ENCODE measurements around the gene C4orf50. TPM values are rescaled to one million over a fixed set of nuclear protein-coding genes. Genes with fewer than 3 reads are reported as not detected.

C4orf50 gene
- polyA plus RNA-seq, 3 donors = not detected

DNA sequence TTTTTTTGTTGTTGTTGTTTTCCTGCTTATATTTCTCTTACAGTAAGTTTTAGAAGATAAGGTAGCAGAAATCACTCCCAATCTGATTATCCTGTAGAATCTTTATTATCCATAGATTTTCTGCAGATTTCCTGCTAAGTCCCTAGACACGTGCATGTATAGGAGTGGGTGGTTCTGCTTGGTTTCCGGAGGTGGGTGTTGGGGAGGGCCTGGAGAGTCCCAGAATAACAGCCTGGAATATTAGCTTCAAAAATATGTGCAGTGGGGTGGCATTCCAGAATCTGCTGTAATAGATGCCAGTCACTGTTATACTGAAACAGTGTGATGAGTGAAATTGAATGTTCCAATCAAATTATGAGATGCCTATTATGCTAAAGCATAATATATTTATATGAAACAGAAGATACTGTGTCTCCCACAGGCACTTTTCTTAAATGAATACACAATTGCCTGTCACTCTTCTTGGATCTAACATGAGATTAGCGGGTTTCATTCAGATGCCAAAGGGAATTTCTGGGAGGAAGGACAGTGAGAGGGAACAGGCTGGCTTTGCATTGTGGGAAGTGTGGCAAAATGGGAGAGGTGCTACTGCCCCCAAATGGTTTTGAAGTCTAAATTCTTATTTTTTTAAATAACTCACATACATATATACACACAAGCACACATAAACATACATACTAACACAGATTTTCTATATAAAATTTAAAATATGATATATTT is 37.6 kb downstream of the C4orf50 start:
- no peaks in the 10 kb centered on the region for H3K36me3 Mint-ChIP-seq
- no peaks in the 10 kb centered on the region for H3K4me1 Mint-ChIP-seq
- no peak overlapping the region for H3K4me3 ChIP-seq (replicated peaks in 1 of 3; ENCODE audit: low read depth in 2 of 3, low read length in 3 of 3)
- no peak overlapping the region for H3K27ac Mint-ChIP-seq
- H4K20me1 ChIP-seq (ENCODE audit: insufficient read depth, low read length) = no peaks in the 10 kb centered on the region
- no peaks in the 10 kb centered on the region for H3K36me3 ChIP-seq (replicated peaks in 1 of 2; ENCODE audit: control insufficient read depth in 1 of 2, insufficient read depth in 2 of 2, low read length in 2 of 2)
- no peak for DNase-seq
- H3K27me3 Mint-ChIP-seq (ENCODE audit: low read depth in 3 of 3) = peaks cover 3 to 10% (median 6%) of the 10 kb centered on the region in 3 donors
- no peaks in the 10 kb centered on the region for H3K79me2 ChIP-seq (ENCODE audit: insufficient read depth, low read length)
- H3K9me3 ChIP-seq (replicated peaks in 1 of 2; ENCODE audit: control insufficient read depth in 1 of 2, insufficient read depth in 1 of 2, low read length in 2 of 2) = no peaks in the 10 kb centered on the region
- TF ChIP-seq, protein P1, sequence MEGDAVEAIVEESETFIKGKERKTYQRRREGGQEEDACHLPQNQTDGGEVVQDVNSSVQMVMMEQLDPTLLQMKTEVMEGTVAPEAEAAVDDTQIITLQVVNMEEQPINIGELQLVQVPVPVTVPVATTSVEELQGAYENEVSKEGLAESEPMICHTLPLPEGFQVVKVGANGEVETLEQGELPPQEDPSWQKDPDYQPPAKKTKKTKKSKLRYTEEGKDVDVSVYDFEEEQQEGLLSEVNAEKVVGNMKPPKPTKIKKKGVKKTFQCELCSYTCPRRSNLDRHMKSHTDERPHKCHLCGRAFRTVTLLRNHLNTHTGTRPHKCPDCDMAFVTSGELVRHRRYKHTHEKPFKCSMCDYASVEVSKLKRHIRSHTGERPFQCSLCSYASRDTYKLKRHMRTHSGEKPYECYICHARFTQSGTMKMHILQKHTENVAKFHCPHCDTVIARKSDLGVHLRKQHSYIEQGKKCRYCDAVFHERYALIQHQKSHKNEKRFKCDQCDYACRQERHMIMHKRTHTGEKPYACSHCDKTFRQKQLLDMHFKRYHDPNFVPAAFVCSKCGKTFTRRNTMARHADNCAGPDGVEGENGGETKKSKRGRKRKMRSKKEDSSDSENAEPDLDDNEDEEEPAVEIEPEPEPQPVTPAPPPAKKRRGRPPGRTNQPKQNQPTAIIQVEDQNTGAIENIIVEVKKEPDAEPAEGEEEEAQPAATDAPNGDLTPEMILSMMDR (IDR thresholded peaks at IDR 0.05) = no peak
- no peak overlapping the region for H2AFZ ChIP-seq (ENCODE audit: insufficient read depth, low read depth, low read length, poor library complexity, severe bottlenecking)
- H3K9me3 Mint-ChIP-seq = peaks cover 6 to 15% (median 11%) of the 10 kb centered on the region in 7 donors
- no peak overlapping the region for H3K9ac ChIP-seq (ENCODE audit: insufficient read depth, low read length, poor library complexity, severe bottlenecking)
- H3K4me3 Mint-ChIP-seq = no peak overlapping the region
- no peak overlapping the region for H3K27ac ChIP-seq (ENCODE audit: low read depth in 1 of 2, low read length in 2 of 2)
- no peaks in the 10 kb centered on the region for H3K27me3 ChIP-seq (ENCODE audit: control insufficient read depth in 2 of 2, insufficient read depth in 2 of 2, low read length in 2 of 2)
- 100% methylated on average over 1 of the region's 3 CpGs for WGBS (ENCODE audit: insufficient coverage)
- H3K4me1 ChIP-seq (ENCODE audit: control insufficient read depth in 1 of 2, insufficient read depth in 2 of 2, low read length in 2 of 2) = no peaks in the 10 kb centered on the region
- intact Hi-C loops (cut with micrococcal nuclease) = no loop called here
- no peak overlapping the region for H3K4me2 ChIP-seq (replicated peaks; ENCODE audit: extremely low read depth, low read length, poor library complexity, severe bottlenecking)

DNA sequence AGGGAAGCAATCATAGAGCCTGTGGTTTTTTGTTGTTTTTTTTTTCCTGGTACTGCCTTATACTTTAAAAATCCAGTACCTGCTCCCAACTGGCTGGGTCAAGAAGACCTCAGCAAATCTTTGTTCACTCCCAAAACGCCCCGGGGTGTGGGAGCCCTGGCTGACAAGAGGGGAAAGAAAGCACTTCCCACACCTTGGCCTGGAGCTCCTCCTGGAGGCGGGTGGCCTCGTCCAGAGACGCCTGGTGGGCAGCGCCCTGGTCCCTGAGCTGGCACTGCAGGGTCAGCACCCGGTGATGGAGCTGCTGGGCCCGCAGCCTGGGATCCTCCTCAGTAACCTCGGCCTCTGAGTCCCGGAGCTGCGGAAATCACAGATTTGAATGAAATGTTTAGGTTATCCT is 38.2 kb downstream of the C4orf50 start:
- Histone ChIP-seq H2AFZ (ENCODE audit: insufficient read depth, low read depth, low read length, poor library complexity, severe bottlenecking) (no peak overlapping the region), H3K4me2 (replicated peaks; ENCODE audit: extremely low read depth, low read length, poor library complexity, severe bottlenecking) (no peak overlapping the region), H3K36me3 (replicated peaks in 1 of 2; ENCODE audit: control insufficient read depth in 1 of 2, insufficient read depth in 2 of 2, low read length in 2 of 2) (no peaks in the 10 kb centered on the region), H3K4me3 (replicated peaks in 1 of 3; ENCODE audit: low read depth in 2 of 3, low read length in 3 of 3) (no peak overlapping the region), H3K9ac (ENCODE audit: insufficient read depth, low read length, poor library complexity, severe bottlenecking) (no peak overlapping the region), H3K9me3 (replicated peaks in 1 of 2; ENCODE audit: control insufficient read depth in 1 of 2, insufficient read depth in 1 of 2, low read length in 2 of 2) (no peaks in the 10 kb centered on the region), H4K20me1 (ENCODE audit: insufficient read depth, low read length) (no peaks in the 10 kb centered on the region), H3K27me3 (ENCODE audit: control insufficient read depth in 2 of 2, insufficient read depth in 2 of 2, low read length in 2 of 2) (no peaks in the 10 kb centered on the region), H3K79me2 (ENCODE audit: insufficient read depth, low read length) (no peaks in the 10 kb centered on the region), H3K4me1 (ENCODE audit: control insufficient read depth in 1 of 2, insufficient read depth in 2 of 2, low read length in 2 of 2) (no peaks in the 10 kb centered on the region), H3K27ac (ENCODE audit: low read depth in 1 of 2, low read length in 2 of 2) (no peak overlapping the region)
- TF ChIP-seq, protein P1 (IDR thresholded peaks at IDR 0.05) = no peak
- peaks cover 4 to 10% (median 7%) of the 10 kb centered on the region in 3 donors for H3K27me3 Mint-ChIP-seq (ENCODE audit: low read depth in 3 of 3)
- H3K4me3 Mint-ChIP-seq = no peak overlapping the region
- H3K4me1 Mint-ChIP-seq = no peaks in the 10 kb centered on the region
- WGBS (ENCODE audit: insufficient coverage) = 0% methylated on average over 5 of the region's 11 CpGs
- DNase-seq = no peak
- intact Hi-C loops (cut with micrococcal nuclease) = no loop called here
- H3K36me3 Mint-ChIP-seq = no peaks in the 10 kb centered on the region
- H3K9me3 Mint-ChIP-seq = peaks cover 6 to 15% (median 10%) of the 10 kb centered on the region in 7 donors
- H3K27ac Mint-ChIP-seq = no peak overlapping the region
